NCI-H345 (cell line): ENCODE measurements around the gene PRKCA.

Experiments
- DNase-seq: peaks from one replicate; lab custom pipeline; 2025; lab: John Stamatoyannopoulos, UW

PRKCA gene

GRCh38 chr17:66810951-66811682 is 508.7 kb downstream of the PRKCA start:
- DNase-seq, result no peak

DNA sequence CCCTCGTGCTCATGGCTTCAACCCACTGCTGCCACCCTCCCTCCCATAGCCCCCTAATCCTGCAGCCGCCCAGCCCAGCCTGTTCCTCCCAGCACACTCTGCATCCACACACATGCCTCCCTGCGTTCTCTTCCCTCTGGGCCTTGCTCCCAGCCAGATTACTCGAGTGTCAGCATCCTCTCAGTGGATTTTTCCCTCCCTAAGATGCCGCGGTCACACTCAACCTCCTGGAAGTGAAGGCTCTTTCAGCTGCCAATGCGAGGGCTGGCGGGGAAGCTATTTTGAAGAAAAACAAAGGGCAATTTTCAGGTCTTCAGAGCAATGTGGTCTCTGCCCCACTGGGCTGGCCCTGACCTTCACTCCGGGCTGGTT is 509.3 kb downstream of the PRKCA start:
- no peak for DNase-seq

GRCh38 chr17:66812571-66812970 is 510.2 kb downstream of the PRKCA start:
- DNase-seq, result no peak

DNA sequence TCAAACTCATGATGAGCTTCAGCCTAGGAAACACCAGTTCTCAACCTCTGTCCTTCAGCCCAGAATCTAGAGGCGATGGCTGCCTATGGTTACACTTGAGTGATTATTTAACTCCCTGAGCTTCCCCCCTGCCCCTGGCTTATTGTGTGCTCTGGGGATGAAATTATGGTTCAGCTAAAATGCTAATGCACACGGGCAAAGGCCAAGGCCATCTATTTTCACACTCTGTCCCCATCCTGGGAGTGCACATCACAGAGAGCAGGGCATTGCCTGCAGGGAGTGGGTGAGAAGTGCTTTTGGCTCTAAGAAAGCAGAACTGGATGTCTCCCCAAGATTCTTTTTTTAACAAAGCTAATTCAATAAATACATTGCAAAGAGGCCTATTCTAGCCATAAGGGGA is 510.9 kb downstream of the PRKCA start:
- DNase-seq, result no peak

DNA sequence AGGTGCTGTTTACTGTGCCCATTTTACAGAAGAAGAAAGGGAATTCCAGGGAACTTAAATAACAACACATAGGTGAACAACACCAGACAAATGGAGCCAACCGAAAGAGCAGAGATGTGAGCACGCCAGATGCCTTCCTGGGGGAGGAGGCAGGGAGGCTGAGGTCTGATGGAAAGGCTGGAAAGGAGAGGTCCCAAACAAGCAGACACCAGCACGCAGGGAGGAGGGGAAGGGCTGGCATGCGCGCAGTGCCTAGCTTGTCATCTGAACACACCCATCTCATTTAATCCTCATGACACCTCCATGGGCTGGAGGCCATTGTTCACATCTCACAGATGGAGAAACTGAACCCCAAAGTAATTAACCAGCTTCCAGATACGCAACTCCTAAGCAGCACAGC is 511.6 kb downstream of the PRKCA start:
- no peak for DNase-seq

DNA sequence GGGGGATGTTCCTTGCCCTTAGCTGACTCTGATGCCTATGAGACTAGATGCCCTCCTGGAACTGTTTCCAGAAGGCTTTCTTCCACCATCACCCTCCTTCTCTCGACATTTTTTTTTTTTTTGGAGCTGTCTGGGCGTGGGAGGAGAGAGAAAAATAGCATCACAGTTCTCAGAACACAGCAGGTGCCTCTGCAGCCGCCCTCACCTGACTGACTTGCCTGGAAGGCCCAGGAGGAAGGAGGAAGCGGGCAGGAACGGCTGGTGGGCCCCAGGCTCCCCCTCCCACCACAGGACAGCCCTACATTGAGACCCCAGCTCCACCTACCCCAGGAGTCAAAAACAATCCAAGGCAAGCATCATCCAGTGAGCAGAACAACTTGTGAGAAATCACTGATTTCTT is 512.2 kb downstream of the PRKCA start:
- DNase-seq, result no peak

DNA sequence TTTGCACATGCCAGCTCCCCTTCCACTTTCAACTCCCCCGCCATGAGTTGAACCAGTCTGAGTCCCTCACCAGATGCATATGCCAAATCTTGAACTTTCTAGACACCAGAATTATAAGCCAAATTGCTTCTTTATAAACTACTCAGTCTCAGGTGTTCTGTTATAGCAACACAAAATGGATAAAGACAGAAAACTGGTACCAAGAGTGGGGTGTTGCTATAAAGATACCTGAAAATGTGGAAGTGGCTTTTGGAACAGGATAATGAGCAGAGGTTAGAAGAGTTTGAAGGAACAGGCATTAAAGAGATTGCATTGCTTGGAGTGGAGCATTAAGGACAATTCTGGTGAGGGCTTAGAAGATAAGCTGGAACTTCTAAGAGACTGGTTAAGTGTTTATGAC is 515.3 kb downstream of the PRKCA start:
- no peak for DNase-seq

DNA sequence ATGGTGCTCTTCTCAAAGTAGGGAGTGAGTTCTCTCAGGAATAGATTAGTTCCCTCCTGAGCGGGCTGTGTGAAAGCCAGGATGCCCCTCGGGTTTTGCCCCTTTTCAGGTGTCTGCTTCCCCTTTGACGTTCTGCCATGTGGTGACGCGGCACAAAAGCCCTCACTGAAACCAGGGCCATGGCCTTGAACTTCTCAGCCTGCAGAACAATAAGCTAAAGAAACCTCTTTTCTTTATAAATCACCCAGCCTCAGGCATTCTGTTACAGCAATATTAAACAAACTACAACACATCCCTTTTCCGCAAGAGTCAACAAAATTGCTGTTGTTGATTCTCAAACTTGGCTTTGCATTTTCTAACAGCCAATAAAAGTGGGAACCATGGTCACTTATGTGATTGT is 517.1 kb downstream of the PRKCA start:
- no peak for DNase-seq

DNA sequence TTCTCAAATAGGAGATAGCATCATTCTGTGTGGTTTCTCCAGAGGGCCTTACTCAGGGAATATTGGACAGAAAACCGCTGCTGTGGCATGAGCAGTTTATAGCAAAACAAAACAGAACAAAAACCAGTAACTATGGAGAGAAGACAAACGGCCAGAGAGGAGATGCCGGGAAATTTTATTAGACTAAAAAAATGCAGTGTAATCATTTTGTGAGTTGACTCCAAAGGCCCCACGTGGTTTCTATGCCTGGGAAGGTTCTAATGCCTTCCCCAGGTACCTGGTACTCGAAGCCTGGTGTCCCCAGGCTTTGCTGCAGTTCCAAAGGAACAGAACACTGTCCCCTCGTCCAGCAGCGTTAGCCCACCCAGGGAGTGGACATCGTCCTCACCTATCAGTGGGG is 519.6 kb downstream of the PRKCA start:
- DNase-seq, result no peak

DNA sequence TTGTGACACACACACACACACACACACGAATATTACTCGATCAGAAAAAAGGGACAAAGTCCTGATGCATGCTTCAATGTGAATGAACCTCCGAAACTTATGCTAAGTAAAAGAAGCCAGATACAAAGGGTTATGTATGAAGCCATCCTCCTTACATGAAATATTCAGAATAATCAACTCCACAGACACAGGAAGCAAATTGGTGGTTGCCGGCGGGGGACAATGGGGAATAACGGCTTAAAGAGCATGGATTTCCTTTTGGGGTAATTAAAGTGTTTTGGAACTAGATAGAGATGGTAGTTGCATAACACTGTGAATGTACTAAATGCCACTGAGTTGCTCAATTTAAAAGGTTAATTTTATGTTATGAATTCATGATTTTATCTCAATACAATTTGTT is 524.4 kb downstream of the PRKCA start:
- DNase-seq, result no peak

- no peak for DNase-seq
Observed at GRCh38 chr17:66829386-66829864, 527.0 kb downstream of the PRKCA start.

DNA sequence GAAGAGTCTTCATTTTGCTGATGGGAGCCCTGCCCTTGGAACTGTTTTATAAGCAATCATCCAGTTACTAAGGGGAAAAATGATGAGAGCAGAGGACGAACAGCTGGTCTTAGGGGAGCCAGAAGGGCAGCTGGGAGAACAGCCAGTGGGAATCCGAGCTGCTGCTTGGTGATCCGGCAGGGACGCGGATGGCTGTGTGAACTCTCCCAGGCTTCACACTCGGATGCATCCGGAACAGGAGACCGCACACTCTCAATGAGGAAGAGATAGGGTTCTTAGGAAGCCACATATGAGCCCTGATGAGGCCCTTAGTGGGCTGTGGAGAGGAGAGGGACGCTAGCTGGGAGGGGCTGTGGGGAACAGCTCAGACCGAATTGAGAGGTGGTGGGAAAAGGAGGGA is 527.5 kb downstream of the PRKCA start:
- no peak for DNase-seq

DNA sequence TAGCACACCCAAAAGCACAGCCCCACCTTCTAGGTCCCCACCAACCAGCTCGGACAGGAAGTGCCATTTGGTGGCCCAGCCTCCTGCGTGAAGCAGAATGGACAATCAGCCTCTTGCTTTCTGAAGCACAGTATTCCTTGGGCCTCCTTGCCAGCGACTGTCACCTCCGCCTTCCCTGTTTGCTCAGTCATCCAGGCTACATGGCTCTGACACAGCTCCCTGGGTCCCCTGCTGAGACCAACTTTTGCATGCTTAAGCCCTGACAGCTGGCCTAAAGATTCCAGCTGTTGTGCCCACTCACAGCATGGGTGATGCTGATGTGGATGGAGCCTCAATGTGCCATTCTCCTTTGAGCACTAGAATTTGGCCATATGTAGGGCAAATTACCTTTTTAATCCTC is 528.0 kb downstream of the PRKCA start:
- peak; percentile 18 for DNase-seq

DNA sequence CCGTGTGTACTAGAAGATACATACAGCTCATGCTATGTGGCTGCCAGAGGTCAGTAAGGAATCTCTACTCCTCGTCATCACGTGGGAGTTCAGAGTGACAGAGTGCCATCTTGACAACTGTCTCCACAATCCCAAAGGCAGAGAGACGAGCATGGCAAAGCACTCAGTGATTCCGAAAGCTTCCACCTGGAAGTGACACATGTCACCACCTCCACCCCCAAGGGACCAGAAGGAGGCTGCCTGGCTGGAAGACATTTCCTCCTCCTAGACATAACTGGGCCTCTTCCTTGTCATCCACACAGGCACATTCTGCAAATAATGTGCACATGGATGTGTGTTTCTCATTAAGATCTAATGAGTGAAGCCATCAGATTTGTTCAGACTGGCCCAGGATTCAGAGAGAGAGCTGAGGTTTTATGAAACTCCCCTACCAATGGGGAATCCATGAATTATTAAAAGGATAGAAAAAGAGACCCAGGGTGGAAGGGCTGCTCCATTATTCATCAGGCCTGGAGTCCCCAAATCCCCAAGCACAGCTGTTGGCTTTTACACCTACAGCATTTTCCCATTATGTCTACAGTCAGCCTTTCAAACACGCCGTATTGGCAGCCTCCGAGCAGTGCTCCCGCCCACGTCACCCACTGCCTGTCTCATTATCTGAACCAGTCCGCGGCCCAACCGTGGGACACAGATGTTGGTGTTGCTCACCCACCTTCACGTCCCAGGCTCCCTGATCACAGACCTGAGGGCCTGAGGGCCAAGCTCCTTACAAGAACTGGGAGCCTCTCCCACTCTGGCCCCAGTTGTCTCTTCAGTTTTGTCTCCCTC is 529.2 kb downstream of the PRKCA start:
- no peak for DNase-seq

DNA sequence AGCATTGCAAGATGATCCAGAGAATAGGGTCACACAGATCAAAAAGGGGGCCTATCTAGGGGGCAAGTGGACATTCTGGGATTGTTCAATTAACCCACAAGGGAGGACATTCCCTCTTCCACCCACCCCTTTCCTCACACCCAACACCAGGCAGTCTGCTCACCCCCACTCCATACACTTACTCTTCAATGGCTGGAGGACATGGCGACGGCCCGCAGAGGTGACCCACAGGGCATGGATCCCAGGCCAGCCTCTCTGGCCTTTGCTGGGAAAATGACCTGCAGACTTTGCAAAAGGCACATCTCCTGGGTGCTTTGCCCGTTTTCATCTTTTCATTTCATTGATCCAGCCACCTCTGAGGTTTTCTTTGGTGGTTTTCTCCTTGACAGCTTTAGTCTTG is 530.8 kb downstream of the PRKCA start:
- no peak for DNase-seq

GRCh38 chr17:66834426-66834918 is 532.1 kb downstream of the PRKCA start:
- no peak for DNase-seq

GRCh38 chr17:66834919-66835454 is 532.6 kb downstream of the PRKCA start, which contains the start of gene CACNG5:
CACNG5 (plus strand) TSS chr17:66835117; CDS start chr17:66877333, 42,216 bp downstream.
- DNase-seq, result no peak

GRCh38 chr17:66835476-66835875 is 533.1 kb downstream of the PRKCA start:
- DNase-seq, result no peak

- DNase-seq, result no peak
Observed at GRCh38 chr17:66836063-66837005, 533.9 kb downstream of the PRKCA start.

DNA sequence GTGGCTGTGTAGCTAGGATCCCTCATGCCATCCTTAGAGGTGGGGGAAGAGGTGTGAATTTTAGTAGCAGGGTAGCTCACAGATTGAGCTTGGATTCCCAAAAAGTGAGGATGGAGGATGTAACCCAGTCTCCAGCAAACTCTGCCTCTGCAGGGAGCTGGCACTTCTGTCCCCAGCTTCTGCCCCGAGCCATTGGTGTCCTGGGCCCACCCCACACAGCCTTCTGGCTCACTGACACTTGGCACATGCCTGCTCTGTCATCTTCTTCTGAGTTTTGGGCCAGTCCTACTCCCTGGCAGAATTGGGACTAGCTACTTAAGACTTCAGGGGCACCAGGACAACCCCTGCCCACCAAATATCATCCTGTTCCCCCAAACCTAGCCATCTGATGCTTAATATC is 534.8 kb downstream of the PRKCA start:
- DNase-seq, result no peak

DNA sequence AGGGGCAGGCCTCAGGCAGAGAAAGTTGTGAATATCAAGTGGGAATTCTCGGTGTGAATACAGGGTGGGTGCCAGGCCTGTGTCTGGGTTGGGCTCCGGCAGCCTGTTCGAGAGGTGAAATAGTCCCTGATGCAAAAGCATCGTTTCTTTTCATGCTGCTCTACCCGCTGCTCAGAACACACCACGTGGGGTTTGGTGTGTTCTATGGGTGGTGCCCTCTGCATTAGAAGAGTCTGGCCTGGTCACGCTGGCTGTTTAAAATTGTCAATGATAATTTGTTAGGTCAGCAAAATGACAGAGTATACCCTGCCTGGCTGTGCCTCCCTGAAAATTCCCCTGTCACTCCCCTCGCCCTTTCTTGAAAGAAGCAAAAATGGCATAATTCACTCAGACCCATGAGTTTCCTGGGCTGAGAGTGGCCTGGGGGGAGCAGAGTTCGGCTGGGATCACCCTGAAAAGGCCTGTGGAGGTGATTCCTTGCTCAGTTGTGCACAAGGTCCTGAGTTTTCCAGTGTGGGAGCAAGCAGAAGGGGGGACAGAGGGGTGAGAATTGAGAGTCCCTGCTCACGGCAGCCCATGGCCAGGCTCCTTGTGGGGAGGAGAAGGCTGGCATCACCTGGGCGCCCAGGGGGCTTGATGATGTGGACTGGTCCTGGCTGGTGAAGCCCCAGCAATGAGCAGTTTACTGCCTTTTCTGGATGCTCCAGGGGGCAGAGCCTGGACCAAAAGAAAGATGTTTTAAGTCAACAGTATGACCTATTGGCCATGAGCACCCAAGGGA is 535.7 kb downstream of the PRKCA start:
- DNase-seq, result no peak
